C4-2B (cell line): ENCODE results near the gene C11orf86.

Experiments used
- CTCF ChIP-seq: fragments of 450-650 bp; conservative IDR thresholded peaks from 2 replicates; pipeline ENCODE4 v1.5.1; 2017; ENCODE audit warnings: mild to moderate bottlenecking
- ZFX ChIP-seq: fragments of 450-650 bp; IDR thresholded peaks from 2 replicates; pipeline ENCODE4 v1.6.1; 2017

GRCh38 chr11:67022961-67023956, 48.2 kb downstream of the C11orf86 start, which contains the start of gene SYT12:
- no peak for TF ChIP-seq CTCF
- TF ChIP-seq ZFX: no peak
